Measurements from ENCODE around the gene SLC10A7. TPM values are rescaled to one million over a fixed set of nuclear protein-coding genes. Genes with fewer than 3 reads are reported as not detected.

SLC10A7 gene
- total and polyA plus RNA-seq, 4 donors = 3.7 to 18.7 (median 7.6) TPM

DNA sequence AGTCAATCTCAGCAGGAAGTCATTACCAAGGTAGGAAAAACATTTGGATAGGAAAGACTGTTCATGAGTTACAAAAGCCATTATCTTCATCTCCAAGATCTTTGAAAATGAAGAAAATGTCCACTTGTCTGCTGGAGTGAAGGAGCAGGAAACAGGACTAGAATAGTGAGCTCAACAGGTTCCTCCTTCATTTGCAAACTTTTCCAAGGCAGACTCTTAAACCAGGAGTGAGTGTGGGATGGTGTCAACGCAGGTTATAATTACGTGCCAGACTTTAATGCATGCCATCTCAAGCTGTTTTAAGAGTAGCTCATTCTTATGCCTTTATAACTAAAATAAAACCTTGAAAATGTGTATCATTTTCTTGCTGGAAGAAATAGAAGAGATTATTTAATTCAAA lies 310.9 kb downstream of the SLC10A7 start:
- no peaks in the 10 kb centered on the region for H3K27me3 ChIP-seq (ENCODE audit: control insufficient read depth in 4 of 4, insufficient read depth in 4 of 4, low read length in 3 of 4)
- H3K9me3 ChIP-seq (ENCODE audit: control insufficient read depth in 4 of 4, low read length in 3 of 4) = no peaks in the 10 kb centered on the region
- no peak overlapping the region for H3K9ac ChIP-seq (ENCODE audit: low read depth in 1 of 2, low read length in 2 of 2)
- DNase-seq (ENCODE audit: low spot score) = no peak
- TF ChIP-seq HNF4A (conservative IDR thresholded peaks at IDR 0.05) (no peak), JUND (IDR thresholded peaks at IDR 0.05) (no peak), SP1 (IDR thresholded peaks at IDR 0.05) (no peak), FOXA2 (IDR thresholded peaks at IDR 0.05) (no peak), NR2F2 (IDR thresholded peaks at IDR 0.05) (no peak), YY1 (IDR thresholded peaks at IDR 0.05) (no peak), RAD21 (IDR thresholded peaks at IDR 0.05) (no peak), FOXA1 (IDR thresholded peaks at IDR 0.05) (no peak), HNF4G (IDR thresholded peaks at IDR 0.05) (no peak), RXRA (IDR thresholded peaks at IDR 0.05) (no peak), TAF1 (conservative IDR thresholded peaks at IDR 0.05) (no peak), EGR1 (IDR thresholded peaks at IDR 0.05; ENCODE audit: low read depth in 2 of 2) (no peak), GABPA (IDR thresholded peaks at IDR 0.05 in 1 of 2, conservative IDR thresholded peaks at IDR 0.05 in 1 of 2) (no peak)
- TF ChIP-seq, protein P1, sequence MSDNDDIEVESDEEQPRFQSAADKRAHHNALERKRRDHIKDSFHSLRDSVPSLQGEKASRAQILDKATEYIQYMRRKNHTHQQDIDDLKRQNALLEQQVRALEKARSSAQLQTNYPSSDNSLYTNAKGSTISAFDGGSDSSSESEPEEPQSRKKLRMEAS (IDR thresholded peaks at IDR 0.05) = no peak
- TF ChIP-seq, protein P2, sequence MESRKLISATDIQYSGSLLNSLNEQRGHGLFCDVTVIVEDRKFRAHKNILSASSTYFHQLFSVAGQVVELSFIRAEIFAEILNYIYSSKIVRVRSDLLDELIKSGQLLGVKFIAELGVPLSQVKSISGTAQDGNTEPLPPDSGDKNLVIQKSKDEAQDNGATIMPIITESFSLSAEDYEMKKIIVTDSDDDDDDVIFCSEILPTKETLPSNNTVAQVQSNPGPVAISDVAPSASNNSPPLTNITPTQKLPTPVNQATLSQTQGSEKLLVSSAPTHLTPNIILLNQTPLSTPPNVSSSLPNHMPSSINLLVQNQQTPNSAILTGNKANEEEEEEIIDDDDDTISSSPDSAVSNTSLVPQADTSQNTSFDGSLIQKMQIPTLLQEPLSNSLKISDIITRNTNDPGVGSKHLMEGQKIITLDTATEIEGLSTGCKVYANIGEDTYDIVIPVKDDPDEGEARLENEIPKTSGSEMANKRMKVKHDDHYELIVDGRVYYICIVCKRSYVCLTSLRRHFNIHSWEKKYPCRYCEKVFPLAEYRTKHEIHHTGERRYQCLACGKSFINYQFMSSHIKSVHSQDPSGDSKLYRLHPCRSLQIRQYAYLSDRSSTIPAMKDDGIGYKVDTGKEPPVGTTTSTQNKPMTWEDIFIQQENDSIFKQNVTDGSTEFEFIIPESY (IDR thresholded peaks at IDR 0.05) = no peak
- TF ChIP-seq, protein P3, sequence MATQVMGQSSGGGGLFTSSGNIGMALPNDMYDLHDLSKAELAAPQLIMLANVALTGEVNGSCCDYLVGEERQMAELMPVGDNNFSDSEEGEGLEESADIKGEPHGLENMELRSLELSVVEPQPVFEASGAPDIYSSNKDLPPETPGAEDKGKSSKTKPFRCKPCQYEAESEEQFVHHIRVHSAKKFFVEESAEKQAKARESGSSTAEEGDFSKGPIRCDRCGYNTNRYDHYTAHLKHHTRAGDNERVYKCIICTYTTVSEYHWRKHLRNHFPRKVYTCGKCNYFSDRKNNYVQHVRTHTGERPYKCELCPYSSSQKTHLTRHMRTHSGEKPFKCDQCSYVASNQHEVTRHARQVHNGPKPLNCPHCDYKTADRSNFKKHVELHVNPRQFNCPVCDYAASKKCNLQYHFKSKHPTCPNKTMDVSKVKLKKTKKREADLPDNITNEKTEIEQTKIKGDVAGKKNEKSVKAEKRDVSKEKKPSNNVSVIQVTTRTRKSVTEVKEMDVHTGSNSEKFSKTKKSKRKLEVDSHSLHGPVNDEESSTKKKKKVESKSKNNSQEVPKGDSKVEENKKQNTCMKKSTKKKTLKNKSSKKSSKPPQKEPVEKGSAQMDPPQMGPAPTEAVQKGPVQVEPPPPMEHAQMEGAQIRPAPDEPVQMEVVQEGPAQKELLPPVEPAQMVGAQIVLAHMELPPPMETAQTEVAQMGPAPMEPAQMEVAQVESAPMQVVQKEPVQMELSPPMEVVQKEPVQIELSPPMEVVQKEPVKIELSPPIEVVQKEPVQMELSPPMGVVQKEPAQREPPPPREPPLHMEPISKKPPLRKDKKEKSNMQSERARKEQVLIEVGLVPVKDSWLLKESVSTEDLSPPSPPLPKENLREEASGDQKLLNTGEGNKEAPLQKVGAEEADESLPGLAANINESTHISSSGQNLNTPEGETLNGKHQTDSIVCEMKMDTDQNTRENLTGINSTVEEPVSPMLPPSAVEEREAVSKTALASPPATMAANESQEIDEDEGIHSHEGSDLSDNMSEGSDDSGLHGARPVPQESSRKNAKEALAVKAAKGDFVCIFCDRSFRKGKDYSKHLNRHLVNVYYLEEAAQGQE (IDR thresholded peaks at IDR 0.05) = no peak
- TF ChIP-seq, protein P4, sequence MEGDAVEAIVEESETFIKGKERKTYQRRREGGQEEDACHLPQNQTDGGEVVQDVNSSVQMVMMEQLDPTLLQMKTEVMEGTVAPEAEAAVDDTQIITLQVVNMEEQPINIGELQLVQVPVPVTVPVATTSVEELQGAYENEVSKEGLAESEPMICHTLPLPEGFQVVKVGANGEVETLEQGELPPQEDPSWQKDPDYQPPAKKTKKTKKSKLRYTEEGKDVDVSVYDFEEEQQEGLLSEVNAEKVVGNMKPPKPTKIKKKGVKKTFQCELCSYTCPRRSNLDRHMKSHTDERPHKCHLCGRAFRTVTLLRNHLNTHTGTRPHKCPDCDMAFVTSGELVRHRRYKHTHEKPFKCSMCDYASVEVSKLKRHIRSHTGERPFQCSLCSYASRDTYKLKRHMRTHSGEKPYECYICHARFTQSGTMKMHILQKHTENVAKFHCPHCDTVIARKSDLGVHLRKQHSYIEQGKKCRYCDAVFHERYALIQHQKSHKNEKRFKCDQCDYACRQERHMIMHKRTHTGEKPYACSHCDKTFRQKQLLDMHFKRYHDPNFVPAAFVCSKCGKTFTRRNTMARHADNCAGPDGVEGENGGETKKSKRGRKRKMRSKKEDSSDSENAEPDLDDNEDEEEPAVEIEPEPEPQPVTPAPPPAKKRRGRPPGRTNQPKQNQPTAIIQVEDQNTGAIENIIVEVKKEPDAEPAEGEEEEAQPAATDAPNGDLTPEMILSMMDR (IDR thresholded peaks at IDR 0.05; ENCODE audit: low read depth, low read length, missing input control) = no peak
- TF ChIP-seq, protein P5, sequence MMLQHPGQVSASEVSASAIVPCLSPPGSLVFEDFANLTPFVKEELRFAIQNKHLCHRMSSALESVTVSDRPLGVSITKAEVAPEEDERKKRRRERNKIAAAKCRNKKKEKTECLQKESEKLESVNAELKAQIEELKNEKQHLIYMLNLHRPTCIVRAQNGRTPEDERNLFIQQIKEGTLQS (IDR thresholded peaks at IDR 0.05) = no peak
- H3K4me3 ChIP-seq (ENCODE audit: low read depth in 1 of 3, low read length in 3 of 3) = no peak overlapping the region
- H3K27ac ChIP-seq (ENCODE audit: low read depth in 1 of 2, low read length in 2 of 2) = no peak overlapping the region
- WGBS = 76% methylated on average over 2 of the region's 2 CpGs
- H3K4me1 ChIP-seq (ENCODE audit: control insufficient read depth in 4 of 4, insufficient read depth in 4 of 4, low read length in 3 of 4) = no peaks in the 10 kb centered on the region
- no peaks in the 10 kb centered on the region for H3K36me3 ChIP-seq (ENCODE audit: control insufficient read depth in 4 of 4, insufficient read depth in 3 of 4, low read depth in 1 of 4, low read length in 3 of 4)
